ENCODE measurements around the gene FCGR1A. TPM values are rescaled to one million over a fixed set of nuclear protein-coding genes. Genes with fewer than 3 reads are reported as not detected.
"Not testable (repeated sequence)": the region's sequence is repeated elsewhere in the genome, so short reads cannot be mapped to it uniquely, and the experiment has no call there.

FCGR1A gene
- total RNA-seq, 1 experiment from 2014 or later: not detected

DNA sequence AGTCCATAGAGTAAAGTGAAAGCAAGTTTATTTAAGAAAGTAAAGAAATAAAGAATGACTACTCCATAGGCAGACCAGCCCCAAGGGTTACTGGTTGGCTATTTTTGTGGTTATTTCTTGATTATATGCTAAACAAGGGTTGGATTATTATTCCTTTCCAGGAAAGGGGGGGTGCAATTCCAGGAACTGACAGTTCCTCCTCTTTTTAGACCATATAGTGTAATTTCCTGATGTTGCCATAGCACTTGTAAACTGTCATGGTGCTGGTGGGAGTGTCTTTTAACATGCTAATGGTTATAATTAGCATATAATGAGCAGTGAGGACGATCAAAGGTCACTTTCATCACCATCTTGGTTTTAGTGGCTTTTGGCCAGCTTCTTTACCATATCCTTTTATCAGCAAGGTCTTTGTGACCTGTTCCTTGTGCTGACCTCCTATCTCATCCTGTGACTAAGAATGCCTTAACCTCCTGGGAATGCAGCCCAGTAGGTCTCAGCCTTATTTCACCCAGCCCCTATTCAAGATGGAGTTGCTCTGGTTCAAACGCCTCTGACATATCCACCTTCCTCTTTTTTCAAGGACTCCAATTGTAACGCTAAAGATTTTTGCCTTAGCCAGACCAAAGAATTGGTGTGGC lies 6.9 kb upstream of the FCGR1A start:
- H3K9me2 ChIP-seq (ENCODE audit: insufficient read depth); H3K36me3 ChIP-seq (ENCODE audit: control insufficient read depth in 1 of 2, insufficient read depth in 2 of 2, low read length in 2 of 2); H4K20me1 ChIP-seq (ENCODE audit: insufficient read depth); CTCF ChIA-PET; H3K9me3 ChIP-seq (ENCODE audit: control insufficient read depth in 1 of 2, insufficient read depth in 1 of 2, low read depth in 1 of 2, low read length in 2 of 2); intact Hi-C loops (cut with micrococcal nuclease); H2AFZ ChIP-seq (ENCODE audit: low read depth, low read length, poor library complexity, severe bottlenecking); H3K4me2 ChIP-seq (ENCODE audit: low read length); H3K27ac ChIP-seq (ENCODE audit: low read depth, low read length); H3K9ac ChIP-seq (ENCODE audit: low read length); H3K27me3 ChIP-seq (ENCODE audit: insufficient read depth, low read length); H3K4me3 ChIP-seq (replicated peaks in 1 of 2; ENCODE audit: low read depth in 1 of 2, low read length in 2 of 2); DNase-seq (ENCODE audit: low read depth, low spot score); POLR2A ChIA-PET; BruUV-seq (replicated peaks); ATAC-seq; H3K4me1 ChIP-seq (ENCODE audit: control insufficient read depth in 1 of 2, insufficient read depth in 2 of 2, low read length in 2 of 2); RAD21 ChIA-PET (ENCODE audit: low non-redundant PET in 1 of 2, low total read pairs in 2 of 2, uncharacterized antibody in 2 of 2, unreplicated experiment in 2 of 2); H3K79me2 ChIP-seq (ENCODE audit: insufficient read depth, low read length): not testable (repeated sequence)

GRCh38 chr1:149777084-149777483 lies 5.4 kb upstream of the FCGR1A start:
- H4K20me1 ChIP-seq (ENCODE audit: insufficient read depth); H3K27ac ChIP-seq (ENCODE audit: low read depth, low read length); H3K4me2 ChIP-seq (ENCODE audit: low read length); POLR2A ChIA-PET; H2AFZ ChIP-seq (ENCODE audit: low read depth, low read length, poor library complexity, severe bottlenecking); H3K4me1 ChIP-seq (ENCODE audit: control insufficient read depth in 1 of 2, insufficient read depth in 2 of 2, low read length in 2 of 2); H3K27me3 ChIP-seq (ENCODE audit: insufficient read depth, low read length); DNase-seq (ENCODE audit: low read depth, low spot score); H3K9me2 ChIP-seq (ENCODE audit: insufficient read depth); intact Hi-C loops (cut with micrococcal nuclease); H3K36me3 ChIP-seq (ENCODE audit: control insufficient read depth in 1 of 2, insufficient read depth in 2 of 2, low read length in 2 of 2); ATAC-seq; H3K4me3 ChIP-seq (replicated peaks in 1 of 2; ENCODE audit: low read depth in 1 of 2, low read length in 2 of 2); RAD21 ChIA-PET (ENCODE audit: low non-redundant PET in 1 of 2, low total read pairs in 2 of 2, uncharacterized antibody in 2 of 2, unreplicated experiment in 2 of 2); CTCF ChIA-PET; BruUV-seq (replicated peaks); H3K9ac ChIP-seq (ENCODE audit: low read length); H3K79me2 ChIP-seq (ENCODE audit: insufficient read depth, low read length); H3K9me3 ChIP-seq (ENCODE audit: control insufficient read depth in 1 of 2, insufficient read depth in 1 of 2, low read depth in 1 of 2, low read length in 2 of 2): not testable (repeated sequence)

GRCh38 chr1:149778313-149778712 lies 4.2 kb upstream of the FCGR1A start:
- H4K20me1 ChIP-seq (ENCODE audit: insufficient read depth); DNase-seq (ENCODE audit: low read depth, low spot score); H3K4me3 ChIP-seq (replicated peaks in 1 of 2; ENCODE audit: low read depth in 1 of 2, low read length in 2 of 2); intact Hi-C loops (cut with micrococcal nuclease); CTCF ChIA-PET; RAD21 ChIA-PET (ENCODE audit: low non-redundant PET in 1 of 2, low total read pairs in 2 of 2, uncharacterized antibody in 2 of 2, unreplicated experiment in 2 of 2); H3K9me2 ChIP-seq (ENCODE audit: insufficient read depth); BruUV-seq (replicated peaks); H3K36me3 ChIP-seq (ENCODE audit: control insufficient read depth in 1 of 2, insufficient read depth in 2 of 2, low read length in 2 of 2); H2AFZ ChIP-seq (ENCODE audit: low read depth, low read length, poor library complexity, severe bottlenecking); H3K9ac ChIP-seq (ENCODE audit: low read length); H3K9me3 ChIP-seq (ENCODE audit: control insufficient read depth in 1 of 2, insufficient read depth in 1 of 2, low read depth in 1 of 2, low read length in 2 of 2); H3K27ac ChIP-seq (ENCODE audit: low read depth, low read length); H3K79me2 ChIP-seq (ENCODE audit: insufficient read depth, low read length); H3K4me1 ChIP-seq (ENCODE audit: control insufficient read depth in 1 of 2, insufficient read depth in 2 of 2, low read length in 2 of 2); H3K27me3 ChIP-seq (ENCODE audit: insufficient read depth, low read length); POLR2A ChIA-PET; H3K4me2 ChIP-seq (ENCODE audit: low read length); ATAC-seq: not testable (repeated sequence)

- H3K9me3 ChIP-seq (ENCODE audit: control insufficient read depth in 1 of 2, insufficient read depth in 1 of 2, low read depth in 1 of 2, low read length in 2 of 2); H3K27me3 ChIP-seq (ENCODE audit: insufficient read depth, low read length); DNase-seq (ENCODE audit: low read depth, low spot score); POLR2A ChIA-PET; H4K20me1 ChIP-seq (ENCODE audit: insufficient read depth); CTCF ChIA-PET; H3K79me2 ChIP-seq (ENCODE audit: insufficient read depth, low read length); H3K36me3 ChIP-seq (ENCODE audit: control insufficient read depth in 1 of 2, insufficient read depth in 2 of 2, low read length in 2 of 2); H3K4me2 ChIP-seq (ENCODE audit: low read length); H2AFZ ChIP-seq (ENCODE audit: low read depth, low read length, poor library complexity, severe bottlenecking); H3K9me2 ChIP-seq (ENCODE audit: insufficient read depth); H3K27ac ChIP-seq (ENCODE audit: low read depth, low read length); RAD21 ChIA-PET (ENCODE audit: low non-redundant PET in 1 of 2, low total read pairs in 2 of 2, uncharacterized antibody in 2 of 2, unreplicated experiment in 2 of 2); H3K4me3 ChIP-seq (replicated peaks in 1 of 2; ENCODE audit: low read depth in 1 of 2, low read length in 2 of 2); H3K4me1 ChIP-seq (ENCODE audit: control insufficient read depth in 1 of 2, insufficient read depth in 2 of 2, low read length in 2 of 2); intact Hi-C loops (cut with micrococcal nuclease); ATAC-seq; BruUV-seq (replicated peaks); H3K9ac ChIP-seq (ENCODE audit: low read length): not testable (repeated sequence)
These were observed 995 bp upstream of the FCGR1A start for GRCh38 chr1:149781413-149781984.

Data from HCT116 (cell line).